Stimulated activated CD8-positive, alpha-beta memory T cell treated with anti-CD3 and anti-CD28 coated beads, Interleukin-12 subunit alpha, Interleukin-12 subunit beta, amount 100 ng/mL, for 1 hour (primary cell): ENCODE data around the gene PIP4K2A.

Experiments used
- DNase-seq: peaks from one replicate; pipeline ENCODE4 v3.0.0-alpha.2; 2020; ENCODE audit warnings: low read depth

Gene PIP4K2A

GRCh38 chr10:22635650-22636049 lies 78.7 kb downstream of the PIP4K2A start:
- no peak for DNase-seq

- no peak for DNase-seq
Observed at GRCh38 chr10:22634606-22635459, 79.5 kb downstream of the PIP4K2A start.

GRCh38 chr10:22634093-22634492 lies 80.3 kb downstream of the PIP4K2A start:
- DNase-seq = no peak

- no peak for DNase-seq
Observed at GRCh38 chr10:22633528-22633927, 80.8 kb downstream of the PIP4K2A start.

GRCh38 chr10:22633106-22633505 lies 81.3 kb downstream of the PIP4K2A start:
- DNase-seq = no peak

GRCh38 chr10:22631646-22632278 lies 82.6 kb downstream of the PIP4K2A start:
- no peak for DNase-seq

- no peak for DNase-seq
Observed at GRCh38 chr10:22631185-22631584, 83.2 kb downstream of the PIP4K2A start.

- DNase-seq = no peak
Observed at GRCh38 chr10:22630234-22631174, 83.9 kb downstream of the PIP4K2A start.

GRCh38 chr10:22629852-22630233 lies 84.5 kb downstream of the PIP4K2A start:
- DNase-seq = no peak

GRCh38 chr10:22629126-22629525 lies 85.3 kb downstream of the PIP4K2A start:
- DNase-seq = no peak

- DNase-seq = no peak
Observed at GRCh38 chr10:22628309-22628708, 86.1 kb downstream of the PIP4K2A start.

GRCh38 chr10:22626784-22627183 lies 87.6 kb downstream of the PIP4K2A start:
- DNase-seq = no peak

- DNase-seq = no peak
Observed at GRCh38 chr10:22625516-22626290, 88.7 kb downstream of the PIP4K2A start.

GRCh38 chr10:22624287-22624738 lies 90.1 kb downstream of the PIP4K2A start:
- DNase-seq = no peak

GRCh38 chr10:22623633-22624253 lies 90.6 kb downstream of the PIP4K2A start:
- DNase-seq = no peak

- DNase-seq = no peak
Observed at GRCh38 chr10:22622242-22622806, 92.1 kb downstream of the PIP4K2A start.

- DNase-seq = no peak
Observed at GRCh38 chr10:22621726-22622125, 92.7 kb downstream of the PIP4K2A start.

GRCh38 chr10:22620929-22621328 lies 93.4 kb downstream of the PIP4K2A start:
- no peak for DNase-seq

- no peak for DNase-seq
Observed at GRCh38 chr10:22620140-22620857, 94.1 kb downstream of the PIP4K2A start.

- DNase-seq = no peak
Observed at GRCh38 chr10:22619101-22619500, 95.3 kb downstream of the PIP4K2A start.
